Ascending aorta (tissue), 2 donors: ENCODE results near the gene PLEKHA5. TPM values are rescaled to one million over a fixed set of nuclear protein-coding genes. Genes with fewer than 3 reads are reported as not detected.

Experiments used
- DNase-seq, 2 donors: peaks; one replicate each; pipeline ENCODE4 v3.0.0-alpha.2; 2019; ENCODE audit warnings: low spot score in 2 of 2
- H3K27ac ChIP-seq, 2 donors: fragments of 200-600 bp; sonication (generic); one replicate each; pipeline ENCODE4 v1.5.1; 2016 to 2017; ENCODE audit warnings: mild to moderate bottlenecking in 1 of 2
- H3K27me3 ChIP-seq: fragments of 200-600 bp; sonication (generic); one replicate; pipeline ENCODE4 v1.5.1; 2017
- H3K36me3 ChIP-seq, 2 donors: fragments of 200-600 bp; sonication (generic); one replicate each; pipeline ENCODE4 v1.5.1; 2016
- H3K4me1 ChIP-seq, 2 donors: fragments of 200-600 bp; sonication (generic); one replicate each; pipeline ENCODE4 v1.5.1; 2016 to 2017; ENCODE audit warnings: mild to moderate bottlenecking in 1 of 2
- H3K4me3 ChIP-seq, 2 donors: fragments of 200-600 bp; sonication (generic); one replicate each; pipeline ENCODE4 v1.5.1; 2016 to 2017; ENCODE audit warnings: mild to moderate bottlenecking in 1 of 2
- H3K9me3 ChIP-seq, 2 donors: fragments of 200-600 bp; sonication (generic); one replicate each; pipeline ENCODE4 v1.5.1; 2016
- intact Hi-C: fragments of 100-400 bp; cut with DNase I; formaldehyde crosslinking; loops from one replicate; pipeline ENCODE4 v1.15.1; 2023
- total RNA-seq: library from RNA; depleted of rRNA; stranded (reverse); fragments of >200 nt; gene quantifications from one replicate; pipeline ENCODE4 v1.1.0, GENCODE V29; 2016
- TF ChIP-seq, protein P1 (sequence below), 3 experiments: fragments of 200-600 bp in 2 of 3; fragments of 450-650 bp in 1 of 3; sonication (generic) in 2 of 3; IDR thresholded peaks; one replicate each; pipeline ENCODE4 v1.5.1; 2016 to 2019; ENCODE audit warnings: antibody characterized with exemption in 3 of 3, mild to moderate bottlenecking in 1 of 3, moderate library complexity in 1 of 3

Gene PLEKHA5
- total RNA-seq, 1 donor from 2014 or later, result 11.8 TPM

DNA sequence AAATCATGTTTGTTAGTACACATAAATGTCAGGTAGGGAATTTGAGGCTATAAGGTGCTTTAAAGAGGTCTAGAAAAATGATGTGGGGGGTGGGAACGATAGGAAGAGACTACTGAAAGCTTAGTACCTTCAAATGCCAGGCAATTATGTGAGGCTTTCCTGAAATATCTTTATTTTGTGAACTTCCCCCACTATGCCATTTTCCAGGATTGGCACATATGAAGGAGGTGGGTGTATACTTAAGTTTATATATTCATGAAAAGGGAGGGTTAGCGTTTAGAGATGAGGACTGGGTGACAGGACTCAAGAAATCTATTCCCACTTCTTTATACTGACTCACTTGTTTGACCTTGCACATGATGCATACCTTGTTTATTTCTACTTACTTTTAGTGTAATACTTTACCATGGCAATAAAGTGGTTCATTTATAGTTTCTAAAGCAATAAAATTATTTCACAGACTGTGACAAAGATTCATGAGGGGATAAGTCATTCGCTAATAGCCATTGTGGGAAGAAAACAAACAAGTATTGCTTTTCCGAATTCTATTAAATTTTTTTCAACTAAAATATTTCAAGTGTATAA, 77.1 kb downstream of the PLEKHA5 start:
- DNase-seq, result no peak

DNA sequence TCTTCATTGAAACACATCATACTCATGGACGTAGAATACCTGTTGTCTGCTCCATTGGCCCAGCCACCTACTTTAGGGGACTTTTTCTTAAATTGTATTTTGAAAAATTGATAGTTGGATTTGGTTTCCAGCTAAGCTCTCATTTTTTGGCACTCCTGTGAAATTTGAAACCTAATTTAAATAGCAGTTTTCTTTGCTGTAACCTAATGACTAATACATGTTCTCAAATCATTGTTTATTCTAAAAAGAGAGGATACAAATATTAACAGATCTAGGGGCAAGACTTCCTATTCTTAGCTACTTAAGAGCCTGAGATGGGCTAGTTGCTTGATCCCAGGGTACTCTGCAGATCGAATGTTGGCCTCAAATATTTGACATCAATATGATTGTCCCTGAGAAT, 78.9 kb downstream of the PLEKHA5 start:
- Histone ChIP-seq H3K4me3 (no peak overlapping the region), H3K27ac (no peak overlapping the region), H3K27me3 (no peaks in the 10 kb centered on the region), H3K9me3 (no peaks in the 10 kb centered on the region), H3K4me1 (no peaks in the 10 kb centered on the region), H3K36me3 (no peaks in the 10 kb centered on the region)
- intact Hi-C loops, result no loop called here
- TF ChIP-seq, protein P1, sequence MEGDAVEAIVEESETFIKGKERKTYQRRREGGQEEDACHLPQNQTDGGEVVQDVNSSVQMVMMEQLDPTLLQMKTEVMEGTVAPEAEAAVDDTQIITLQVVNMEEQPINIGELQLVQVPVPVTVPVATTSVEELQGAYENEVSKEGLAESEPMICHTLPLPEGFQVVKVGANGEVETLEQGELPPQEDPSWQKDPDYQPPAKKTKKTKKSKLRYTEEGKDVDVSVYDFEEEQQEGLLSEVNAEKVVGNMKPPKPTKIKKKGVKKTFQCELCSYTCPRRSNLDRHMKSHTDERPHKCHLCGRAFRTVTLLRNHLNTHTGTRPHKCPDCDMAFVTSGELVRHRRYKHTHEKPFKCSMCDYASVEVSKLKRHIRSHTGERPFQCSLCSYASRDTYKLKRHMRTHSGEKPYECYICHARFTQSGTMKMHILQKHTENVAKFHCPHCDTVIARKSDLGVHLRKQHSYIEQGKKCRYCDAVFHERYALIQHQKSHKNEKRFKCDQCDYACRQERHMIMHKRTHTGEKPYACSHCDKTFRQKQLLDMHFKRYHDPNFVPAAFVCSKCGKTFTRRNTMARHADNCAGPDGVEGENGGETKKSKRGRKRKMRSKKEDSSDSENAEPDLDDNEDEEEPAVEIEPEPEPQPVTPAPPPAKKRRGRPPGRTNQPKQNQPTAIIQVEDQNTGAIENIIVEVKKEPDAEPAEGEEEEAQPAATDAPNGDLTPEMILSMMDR (IDR thresholded peaks at IDR 0.05), result no peak
- no peak for DNase-seq

More for the DNA sequence above, 77.1 kb downstream of the PLEKHA5 start:
- intact Hi-C loops, result no loop called here
- Histone ChIP-seq H3K9me3 (no peaks in the 10 kb centered on the region), H3K27ac (no peak overlapping the region), H3K4me1 (no peaks in the 10 kb centered on the region), H3K36me3 (no peaks in the 10 kb centered on the region), H3K27me3 (no peaks in the 10 kb centered on the region), H3K4me3 (no peak overlapping the region)
- TF ChIP-seq, protein P1 (IDR thresholded peaks at IDR 0.05), result no peak

DNA sequence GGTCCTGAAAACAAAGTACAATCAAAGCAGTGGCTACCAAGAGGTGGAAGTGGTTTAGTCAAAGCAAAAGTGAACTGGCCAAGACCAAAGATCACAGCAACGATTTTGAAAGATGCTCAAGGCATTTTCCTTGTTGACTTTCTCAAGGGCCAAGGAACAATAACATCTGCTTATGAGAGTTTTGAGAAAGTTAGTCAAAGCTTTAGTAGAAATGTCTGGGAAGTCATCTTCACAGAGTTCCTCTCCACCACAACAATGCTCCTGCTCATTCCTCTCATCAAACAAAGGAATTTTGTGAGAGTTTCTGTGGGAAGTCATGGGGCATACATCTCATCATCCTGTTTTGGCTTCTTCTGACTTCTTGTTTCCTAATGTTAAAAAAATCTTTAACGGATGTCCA, 80.1 kb downstream of the PLEKHA5 start:
- H3K36me3 ChIP-seq, result no peaks in the 10 kb centered on the region
- no peaks in the 10 kb centered on the region for H3K9me3 ChIP-seq
- intact Hi-C loops, result no loop called here
- H3K4me3 ChIP-seq, result no peak overlapping the region
- H3K4me1 ChIP-seq, result no peaks in the 10 kb centered on the region
- TF ChIP-seq, protein P1 (IDR thresholded peaks at IDR 0.05), result no peak
- no peak for DNase-seq
- H3K27ac ChIP-seq, result no peak overlapping the region
- H3K27me3 ChIP-seq, result no peaks in the 10 kb centered on the region

DNA sequence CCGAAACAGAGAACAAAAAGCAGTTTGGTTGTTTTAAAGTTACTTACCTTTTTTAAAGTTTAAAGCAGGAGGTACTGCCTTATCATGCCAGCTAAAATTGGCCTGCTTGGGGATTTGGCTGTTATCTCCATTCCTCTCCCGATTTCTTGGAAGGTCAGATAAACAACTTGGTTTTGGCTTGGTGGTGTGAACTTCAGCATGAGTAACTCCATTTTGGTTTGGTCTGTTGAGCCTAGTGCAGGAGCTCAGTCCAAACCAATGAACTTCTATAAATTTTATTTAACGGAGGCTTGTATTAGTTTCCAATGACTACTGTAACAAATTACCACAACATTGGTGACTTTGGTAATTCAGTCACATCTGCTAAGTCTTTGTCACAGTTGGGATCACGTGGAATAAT, 82.3 kb downstream of the PLEKHA5 start:
- TF ChIP-seq, protein P1 (IDR thresholded peaks at IDR 0.05), result no peak
- Histone ChIP-seq H3K4me1 (no peaks in the 10 kb centered on the region), H3K9me3 (no peaks in the 10 kb centered on the region), H3K27ac (no peak overlapping the region), H3K4me3 (no peak overlapping the region), H3K27me3 (no peaks in the 10 kb centered on the region), H3K36me3 (no peaks in the 10 kb centered on the region)
- no peak for DNase-seq
- intact Hi-C loops, result no loop called here

DNA sequence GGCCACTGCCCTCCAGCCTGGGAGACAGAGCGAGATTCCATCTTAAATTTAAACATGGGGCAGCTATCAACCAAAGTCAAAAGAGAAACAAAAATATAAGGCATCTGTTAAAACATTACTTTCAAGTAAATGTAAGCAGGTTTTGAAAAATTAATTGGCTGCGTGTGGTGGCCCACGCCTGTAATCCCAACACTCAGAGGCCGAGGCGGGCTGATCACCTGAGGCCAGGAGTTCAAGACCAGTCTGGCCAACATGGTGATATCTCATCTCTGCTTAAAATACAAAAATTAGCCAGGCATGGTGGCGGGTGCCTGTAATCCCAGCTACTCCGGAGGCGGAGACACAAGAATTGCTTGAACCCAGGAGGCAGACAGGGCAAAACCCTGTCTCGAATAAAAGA, 82.7 kb downstream of the PLEKHA5 start:
- TF ChIP-seq, protein P1 (IDR thresholded peaks at IDR 0.05), result no peak
- DNase-seq, result no peak
- H3K9me3 ChIP-seq, result no peaks in the 10 kb centered on the region

DNA sequence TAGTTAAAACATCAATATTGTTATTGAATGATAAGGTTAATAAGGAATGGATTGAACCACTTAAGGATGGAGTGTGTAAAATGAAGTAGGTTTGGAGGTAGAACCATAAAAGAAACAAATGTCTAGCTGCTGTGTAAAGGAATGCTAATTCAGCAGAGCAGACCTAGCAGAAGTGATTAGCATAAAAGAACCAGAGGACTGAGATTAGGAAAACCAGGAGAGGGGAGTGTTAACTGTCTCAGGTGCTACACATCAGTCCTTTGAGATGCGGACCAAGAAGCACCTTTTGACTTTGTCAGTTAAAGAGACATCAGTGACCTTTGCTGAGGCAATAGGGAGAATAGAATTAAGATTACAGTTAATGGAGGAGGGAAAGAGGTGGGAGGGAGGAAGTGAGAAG, 84.5 kb downstream of the PLEKHA5 start:
- TF ChIP-seq, protein P1 (IDR thresholded peaks at IDR 0.05), result no peak
- Histone ChIP-seq H3K27me3 (no peaks in the 10 kb centered on the region), H3K36me3 (no peaks in the 10 kb centered on the region), H3K9me3 (no peaks in the 10 kb centered on the region), H3K27ac (no peak overlapping the region), H3K4me1 (peaks cover 0 to 4% of the 10 kb centered on the region in 2 donors), H3K4me3 (no peak overlapping the region)
- no peak for DNase-seq
- intact Hi-C loops, result no loop called here

More for the DNA sequence above, 82.7 kb downstream of the PLEKHA5 start:
- no peaks in the 10 kb centered on the region for H3K27me3 ChIP-seq
- no peaks in the 10 kb centered on the region for H3K36me3 ChIP-seq
- no peak overlapping the region for H3K27ac ChIP-seq
- intact Hi-C loops, result no loop called here
- H3K4me1 ChIP-seq, result no peaks in the 10 kb centered on the region
- H3K4me3 ChIP-seq, result no peak overlapping the region
